Adipocyte (in vitro differentiated cells): ENCODE results near the gene TBC1D10B.
A peak's percentile ranks its signal among the peaks of the same experiment; 100 is the strongest.

Experiments used
- DNase-seq: peaks from one replicate; pipeline ENCODE4 v3.0.0-alpha.2; 2015; ENCODE audit warnings: low read depth
- H3K27me3 ChIP-seq: replicated peaks from 2 replicates; pipeline ENCODE4 v1.7.0; 2013; ENCODE audit warnings: mild to moderate bottlenecking, low read length, moderate library complexity; ENCODE audit not compliant: control insufficient read depth, insufficient read depth
- H3K36me3 ChIP-seq: 2 replicates; pipeline ENCODE4 v1.7.0; 2013; ENCODE audit warnings: low read length, mild to moderate bottlenecking, moderate library complexity; ENCODE audit not compliant: control insufficient read depth, insufficient read depth, severe bottlenecking
- H3K4me1 ChIP-seq: 2 replicates; pipeline ENCODE4 v1.7.0; 2013; ENCODE audit warnings: mild to moderate bottlenecking, low read length, moderate library complexity; ENCODE audit not compliant: control insufficient read depth, insufficient read depth
- H3K4me3 ChIP-seq: 2 replicates; pipeline ENCODE4 v1.7.0; 2013; ENCODE audit warnings: mild to moderate bottlenecking, low read length, moderate library complexity
- H3K9ac ChIP-seq: 2 replicates; pipeline ENCODE4 v1.7.0; 2013; ENCODE audit warnings: mild to moderate bottlenecking, low read length, moderate library complexity
- H3K9me3 ChIP-seq: 2 replicates; pipeline ENCODE4 v1.7.0; 2013; ENCODE audit warnings: mild to moderate bottlenecking, low read length, moderate library complexity; ENCODE audit not compliant: control insufficient read depth

TBC1D10B gene

GRCh38 chr16:30370456-30371247, at the start of gene TBC1D10B:
TBC1D10B (minus strand) TSS chr16:30370494; CDS start chr16:30370183, 311 bp downstream.
- no peaks in the 10 kb centered on the region for H3K27me3 ChIP-seq
- peaks cover 21% of the 10 kb centered on the region for H3K4me1 ChIP-seq
- peak within 1 kb of the TSS; percentile 89 for H3K4me3 ChIP-seq
- H3K9me3 ChIP-seq = no peaks in the 10 kb centered on the region
- peak within 1 kb of the TSS; percentile 87 for H3K9ac ChIP-seq
- peaks cover 3% of the 10 kb centered on the region for H3K36me3 ChIP-seq
- DNase-seq = peak; percentile 100

DNA sequence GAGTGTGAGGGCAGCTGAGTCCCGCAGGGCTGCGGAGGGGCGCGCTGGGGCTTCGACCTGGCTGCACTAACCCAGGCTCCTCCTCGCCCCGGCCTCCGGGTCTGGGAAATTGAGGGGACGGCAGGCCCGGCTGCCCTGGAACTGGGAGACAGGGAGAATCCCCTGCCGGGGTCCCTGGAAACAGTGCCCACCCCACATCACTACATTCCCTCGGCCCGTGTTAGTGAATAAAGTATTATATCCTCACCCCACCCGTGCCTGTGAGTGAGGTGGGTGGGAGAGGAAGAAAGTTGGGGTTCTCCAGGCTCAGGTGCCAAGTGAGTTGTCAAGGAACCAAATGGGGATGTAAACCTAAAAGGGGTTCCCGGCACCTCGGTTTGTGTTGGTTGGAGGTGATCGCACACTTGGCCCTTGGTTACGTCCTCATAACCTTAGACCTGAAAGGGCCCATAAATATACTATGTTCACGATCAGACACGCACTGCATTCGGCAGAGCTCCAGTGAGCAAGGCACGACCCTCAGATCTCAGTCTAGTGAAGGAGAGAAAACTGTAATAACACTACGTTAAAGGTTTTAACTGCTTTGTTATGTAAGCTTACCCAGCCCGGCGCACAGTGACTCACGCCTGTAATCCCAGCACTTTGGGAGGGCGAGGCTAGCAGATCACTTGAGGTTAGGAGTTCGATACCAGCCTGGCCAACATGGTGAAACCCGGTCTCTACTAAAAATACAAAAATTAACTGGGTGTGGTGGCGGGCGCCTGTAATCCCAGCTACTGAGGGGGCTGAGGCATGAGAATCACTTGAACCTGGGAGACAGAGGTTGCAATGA, 48.3 kb upstream of the TBC1D10B start:
- peak overlapping the region; percentile 81 for H3K9ac ChIP-seq
- DNase-seq = no peak
- H3K27me3 ChIP-seq = no peaks in the 10 kb centered on the region
- H3K36me3 ChIP-seq = peaks cover 13% of the 10 kb centered on the region
- peak overlapping the region; percentile 81 for H3K4me3 ChIP-seq
- H3K4me1 ChIP-seq = peaks cover 3% of the 10 kb centered on the region
- no peaks in the 10 kb centered on the region for H3K9me3 ChIP-seq

DNA sequence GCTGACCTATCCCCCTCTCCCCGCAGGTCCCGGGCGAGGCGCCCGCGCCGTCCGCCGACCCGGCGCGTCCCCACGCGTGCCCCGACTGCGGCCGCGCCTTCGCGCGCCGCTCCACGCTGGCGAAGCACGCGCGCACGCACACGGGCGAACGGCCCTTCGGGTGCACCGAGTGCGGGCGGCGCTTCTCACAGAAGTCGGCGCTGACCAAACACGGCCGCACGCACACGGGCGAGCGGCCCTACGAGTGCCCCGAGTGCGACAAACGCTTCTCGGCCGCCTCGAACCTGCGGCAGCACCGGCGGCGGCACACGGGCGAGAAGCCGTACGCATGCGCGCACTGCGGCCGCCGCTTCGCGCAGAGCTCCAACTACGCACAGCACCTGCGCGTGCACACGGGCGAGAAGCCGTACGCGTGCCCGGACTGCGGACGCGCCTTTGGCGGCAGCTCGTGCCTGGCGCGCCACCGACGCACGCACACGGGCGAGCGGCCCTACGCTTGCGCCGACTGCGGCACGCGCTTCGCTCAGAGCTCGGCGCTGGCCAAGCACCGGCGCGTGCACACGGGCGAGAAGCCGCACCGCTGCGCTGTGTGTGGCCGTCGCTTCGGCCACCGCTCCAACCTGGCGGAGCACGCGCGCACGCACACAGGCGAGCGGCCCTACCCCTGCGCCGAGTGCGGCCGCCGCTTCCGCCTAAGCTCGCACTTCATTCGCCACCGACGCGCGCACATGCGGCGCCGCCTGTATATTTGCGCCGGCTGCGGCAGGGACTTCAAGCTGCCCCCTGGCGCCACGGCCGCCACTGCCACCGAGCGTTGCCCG, 47.4 kb upstream of the TBC1D10B start:
- Histone ChIP-seq H3K4me3 (peak overlapping the region; percentile 81), H3K36me3 (peaks cover 15% of the 10 kb centered on the region), H3K9me3 (no peaks in the 10 kb centered on the region), H3K27me3 (no peaks in the 10 kb centered on the region), H3K4me1 (peaks cover 3% of the 10 kb centered on the region), H3K9ac (peak overlapping the region; percentile 81)
- DNase-seq = peak; percentile 86

GRCh38 chr16:30416624-30417528, 46.6 kb upstream of the TBC1D10B start:
- Histone ChIP-seq H3K4me1 (peaks cover 3% of the 10 kb centered on the region), H3K9ac (peak overlapping the region; percentile 81), H3K36me3 (peaks cover 17% of the 10 kb centered on the region), H3K4me3 (peak overlapping the region; percentile 81), H3K27me3 (no peaks in the 10 kb centered on the region), H3K9me3 (no peaks in the 10 kb centered on the region)
- DNase-seq = no peak

DNA sequence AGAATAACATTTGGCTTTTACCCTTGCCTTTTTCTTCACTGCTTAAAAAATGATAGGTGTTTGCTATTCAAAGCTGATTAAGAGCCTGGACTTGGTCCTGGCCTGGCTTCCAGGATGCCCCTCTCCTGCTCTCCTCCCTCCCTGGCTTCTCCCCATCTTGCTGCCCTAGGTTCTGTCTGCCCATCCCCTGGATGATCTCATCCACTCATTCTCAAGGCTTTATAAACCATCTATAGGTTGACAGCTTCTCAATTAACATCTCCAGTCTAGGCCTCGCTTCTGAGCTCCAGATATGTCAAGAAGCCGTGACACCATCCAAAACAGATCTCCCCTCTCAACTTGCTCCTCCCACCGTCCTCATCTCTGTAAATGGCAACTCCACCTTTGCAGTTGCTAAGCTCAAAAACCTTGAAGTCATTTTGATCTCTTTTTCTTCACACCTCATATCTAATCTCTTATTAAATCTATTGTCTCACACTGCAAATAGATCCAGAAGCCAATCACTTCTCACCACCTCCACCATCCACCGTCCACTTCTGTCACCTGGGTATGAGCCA, 45.8 kb upstream of the TBC1D10B start:
- peaks cover 3% of the 10 kb centered on the region for H3K4me1 ChIP-seq
- H3K9ac ChIP-seq = no peak overlapping the region
- no peak for DNase-seq
- peaks cover 24% of the 10 kb centered on the region for H3K36me3 ChIP-seq
- no peak overlapping the region for H3K4me3 ChIP-seq
- H3K27me3 ChIP-seq = no peaks in the 10 kb centered on the region
- no peaks in the 10 kb centered on the region for H3K9me3 ChIP-seq

- no peak overlapping the region for H3K4me3 ChIP-seq
- peaks cover 9% of the 10 kb centered on the region for H3K4me1 ChIP-seq
- no peaks in the 10 kb centered on the region for H3K9me3 ChIP-seq
- H3K27me3 ChIP-seq = no peaks in the 10 kb centered on the region
- no peak for DNase-seq
- no peak overlapping the region for H3K9ac ChIP-seq
- H3K36me3 ChIP-seq = peaks cover 24% of the 10 kb centered on the region
Observed at GRCh38 chr16:30414159-30414558, 43.9 kb upstream of the TBC1D10B start.

- Histone ChIP-seq H3K9ac (no peak overlapping the region), H3K4me3 (no peak overlapping the region)
Observed at GRCh38 chr16:30413112-30413806, 43.0 kb upstream of the TBC1D10B start.

DNA sequence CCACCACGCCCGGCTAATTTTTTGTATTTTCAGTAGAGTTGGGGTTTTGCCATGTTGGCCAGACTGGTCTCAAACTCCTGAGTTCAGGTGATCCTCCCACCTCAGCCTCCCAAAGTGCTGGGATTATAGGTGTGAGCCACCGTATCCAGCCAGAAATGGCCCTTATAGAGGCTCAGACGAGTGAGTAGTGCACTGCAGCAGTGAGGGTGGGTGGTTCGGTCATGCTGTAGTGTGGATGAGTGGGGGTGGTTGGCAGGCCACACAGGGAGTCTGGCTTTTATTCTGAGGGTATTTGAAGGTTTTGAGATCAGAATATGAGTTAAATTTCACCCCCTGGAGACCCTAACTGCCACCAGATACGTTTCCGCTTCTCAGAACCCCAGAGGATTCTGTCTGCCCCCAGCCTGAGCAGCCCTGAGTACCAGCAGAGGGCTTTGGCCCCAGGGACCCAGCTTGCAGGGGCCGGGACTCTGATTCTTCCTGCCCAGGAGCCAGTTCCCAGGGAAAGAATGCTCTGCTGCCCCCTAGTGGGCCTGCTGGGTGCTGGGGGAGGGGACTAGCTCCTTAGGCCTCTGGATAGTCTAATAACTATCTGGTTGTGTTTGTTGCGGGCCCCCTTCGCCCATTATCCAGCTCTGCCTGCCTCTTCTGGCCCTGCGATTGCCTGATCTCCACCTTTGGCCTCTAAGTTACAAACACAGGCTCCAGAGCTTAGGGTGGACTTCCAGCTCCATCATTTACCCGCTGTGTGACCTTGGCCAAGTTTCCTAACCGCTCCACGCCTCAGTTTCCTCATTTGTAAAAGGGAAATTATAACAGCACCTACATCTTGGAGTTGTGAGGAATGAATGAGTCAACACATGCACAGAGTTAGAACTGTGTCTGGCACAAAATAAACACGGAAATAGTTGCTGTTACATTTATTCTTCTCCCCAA, 39.1 kb upstream of the TBC1D10B start:
- peak overlapping the region; percentile 48 for H3K4me3 ChIP-seq
- peaks cover 24% of the 10 kb centered on the region for H3K36me3 ChIP-seq
- DNase-seq = peak; percentile 95
- no peaks in the 10 kb centered on the region for H3K9me3 ChIP-seq
- H3K4me1 ChIP-seq = peaks cover 23% of the 10 kb centered on the region
- H3K27me3 ChIP-seq = no peaks in the 10 kb centered on the region
- peak overlapping the region; percentile 63 for H3K9ac ChIP-seq

More at GRCh38 chr16:30413112-30413806, 43.0 kb upstream of the TBC1D10B start:
- Histone ChIP-seq H3K27me3 (no peaks in the 10 kb centered on the region), H3K36me3 (peaks cover 24% of the 10 kb centered on the region), H3K9me3 (no peaks in the 10 kb centered on the region), H3K4me1 (peaks cover 18% of the 10 kb centered on the region)
- no peak for DNase-seq
